Activated CD4-positive, alpha-beta memory T cell treated with anti-CD3 and anti-CD28 coated beads for 36 hours (primary cell): ENCODE results near the gene MGMT. TPM values are rescaled to one million over a fixed set of nuclear protein-coding genes. Genes with fewer than 3 reads are reported as not detected.

Experiments
- CTCF ChIA-PET: fragments of 350-600 bp; sonication (Branson Sonifier 250); formaldehyde crosslinking; loops from one replicate; lab custom pipeline; 2021; ENCODE audit warnings: antibody characterized with exemption, inconsistent platforms; lab: Charles Lee
- POLR2A ChIA-PET: fragments of 350-600 bp; sonication (Branson Sonifier 250); formaldehyde crosslinking; loops from one replicate; lab custom pipeline; 2021; ENCODE audit warnings: antibody characterized with exemption; lab: Charles Lee
- DNase-seq: peaks from one replicate; pipeline ENCODE4 v3.0.0-alpha.2; 2020
- H3K27ac Mint-ChIP-seq: one replicate; pipeline ENCODE4 v1.8.0; 2021; ENCODE audit warnings: mixed read lengths
- H3K27me3 Mint-ChIP-seq: one replicate; pipeline ENCODE4 v1.8.0; 2021; ENCODE audit warnings: mixed read lengths
- H3K36me3 Mint-ChIP-seq: one replicate; pipeline ENCODE4 v1.8.0; 2021; ENCODE audit warnings: mixed read lengths
- H3K4me1 Mint-ChIP-seq: one replicate; pipeline ENCODE4 v1.8.0; 2021; ENCODE audit warnings: low read depth, mixed read lengths
- H3K4me3 Mint-ChIP-seq: one replicate; pipeline ENCODE4 v1.8.0; 2021; ENCODE audit warnings: mild to moderate bottlenecking, mixed read lengths
- H3K9me3 Mint-ChIP-seq: one replicate; pipeline ENCODE4 v1.8.0; 2021; ENCODE audit warnings: mixed read lengths
- intact Hi-C: fragments of 100-400 bp; cut with micrococcal nuclease; formaldehyde crosslinking; loops from one replicate; pipeline ENCODE4 v1.15.1; 2023
- total RNA-seq, 2 experiments: library from RNA; stranded (reverse); gene quantifications; one replicate each; pipeline ENCODE4 v1.2.3, GENCODE V29; 2021

Gene MGMT
- total RNA-seq, 2 experiments from 2014 or later: 22.9 to 23.8 TPM

DNA sequence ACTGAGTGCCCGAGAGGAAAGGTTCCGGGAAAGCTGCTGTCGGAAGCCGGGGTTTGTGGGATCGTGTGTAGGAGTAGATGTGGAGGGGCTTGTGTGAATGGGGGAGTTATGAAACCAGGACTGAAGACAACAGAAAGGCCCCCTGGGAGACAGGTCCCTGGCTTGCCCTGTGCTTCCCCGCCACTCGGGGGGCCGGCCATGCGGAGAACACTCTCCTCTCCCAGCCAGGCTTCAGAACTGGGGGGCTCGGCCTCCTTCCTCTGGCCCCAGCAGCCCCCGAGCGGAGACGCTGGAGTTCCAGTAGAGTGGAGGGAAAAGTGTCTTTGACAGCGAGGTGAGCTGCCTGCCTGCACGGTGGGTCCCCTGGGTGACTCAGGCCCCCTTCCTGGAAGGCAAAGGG is 185.0 kb downstream of the MGMT start:
- peaks cover 21% of the 10 kb centered on the region for H3K36me3 Mint-ChIP-seq
- no peaks in the 10 kb centered on the region for H3K4me1 Mint-ChIP-seq
- no peaks in the 10 kb centered on the region for H3K27me3 Mint-ChIP-seq
- ChIA-PET POLR2A (no interaction called here), CTCF (no interaction called here)
- no peak overlapping the region for H3K4me3 Mint-ChIP-seq
- intact Hi-C loops: no loop called here
- no peaks in the 10 kb centered on the region for H3K9me3 Mint-ChIP-seq
- H3K27ac Mint-ChIP-seq: no peak overlapping the region
- no peak for DNase-seq

GRCh38 chr10:129652521-129653201 is 185.6 kb downstream of the MGMT start:
- intact Hi-C loops: no loop called here
- no peaks in the 10 kb centered on the region for H3K4me1 Mint-ChIP-seq
- ChIA-PET CTCF (no interaction called here), POLR2A (no interaction called here)
- no peak overlapping the region for H3K27ac Mint-ChIP-seq
- H3K4me3 Mint-ChIP-seq: no peak overlapping the region
- no peak for DNase-seq
- no peaks in the 10 kb centered on the region for H3K9me3 Mint-ChIP-seq
- H3K27me3 Mint-ChIP-seq: no peaks in the 10 kb centered on the region
- peaks cover 22% of the 10 kb centered on the region for H3K36me3 Mint-ChIP-seq

GRCh38 chr10:129653428-129653827 is 186.4 kb downstream of the MGMT start:
- DNase-seq: no peak
- peaks cover 25% of the 10 kb centered on the region for H3K36me3 Mint-ChIP-seq
- no peak overlapping the region for H3K4me3 Mint-ChIP-seq
- ChIA-PET CTCF (no interaction called here), POLR2A (no interaction called here)
- no peaks in the 10 kb centered on the region for H3K9me3 Mint-ChIP-seq
- no peak overlapping the region for H3K27ac Mint-ChIP-seq
- no peaks in the 10 kb centered on the region for H3K4me1 Mint-ChIP-seq
- intact Hi-C loops: no loop called here
- no peaks in the 10 kb centered on the region for H3K27me3 Mint-ChIP-seq

GRCh38 chr10:129653861-129654260 is 186.8 kb downstream of the MGMT start:
- Mint-ChIP-seq H3K9me3 (no peaks in the 10 kb centered on the region), H3K4me3 (no peak overlapping the region), H3K27ac (no peak overlapping the region), H3K36me3 (peaks cover 27% of the 10 kb centered on the region), H3K27me3 (no peaks in the 10 kb centered on the region), H3K4me1 (no peaks in the 10 kb centered on the region)
- intact Hi-C loops: no loop called here
- CTCF ChIA-PET: no interaction called here
- POLR2A ChIA-PET: no interaction called here
- no peak for DNase-seq

DNA sequence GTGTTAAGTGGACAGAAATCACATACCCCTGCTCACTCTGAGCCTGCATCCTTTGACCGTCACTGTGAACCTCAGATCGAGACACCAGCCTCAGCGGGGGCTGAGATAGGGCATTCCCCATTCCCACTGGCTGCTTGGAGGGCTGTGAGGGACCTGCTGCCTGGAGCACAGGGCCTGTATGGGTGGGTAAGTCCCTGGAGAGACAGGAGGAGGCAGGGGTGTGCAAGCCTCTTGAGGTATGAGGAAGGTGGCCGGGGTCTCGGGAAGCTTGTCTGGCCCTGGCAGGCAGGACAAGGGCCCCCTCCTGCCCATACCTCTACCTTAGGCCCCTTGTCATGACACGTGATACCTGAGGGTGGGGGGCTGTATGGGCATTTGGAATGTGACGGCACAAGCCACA is 187.4 kb downstream of the MGMT start:
- no peak overlapping the region for H3K27ac Mint-ChIP-seq
- H3K4me1 Mint-ChIP-seq: no peaks in the 10 kb centered on the region
- H3K9me3 Mint-ChIP-seq: peaks cover 2% of the 10 kb centered on the region
- no peak for DNase-seq
- intact Hi-C loops: no loop called here
- ChIA-PET CTCF (no interaction called here), POLR2A (no interaction called here)
- no peaks in the 10 kb centered on the region for H3K27me3 Mint-ChIP-seq
- no peak overlapping the region for H3K4me3 Mint-ChIP-seq
- H3K36me3 Mint-ChIP-seq: peaks cover 24% of the 10 kb centered on the region

GRCh38 chr10:129655007-129655678 is 188.1 kb downstream of the MGMT start:
- no peaks in the 10 kb centered on the region for H3K4me1 Mint-ChIP-seq
- POLR2A ChIA-PET: no interaction called here
- CTCF ChIA-PET: no interaction called here
- peaks cover 5% of the 10 kb centered on the region for H3K9me3 Mint-ChIP-seq
- H3K27me3 Mint-ChIP-seq: no peaks in the 10 kb centered on the region
- H3K27ac Mint-ChIP-seq: no peak overlapping the region
- H3K4me3 Mint-ChIP-seq: no peak overlapping the region
- H3K36me3 Mint-ChIP-seq: peaks cover 22% of the 10 kb centered on the region
- intact Hi-C loops: no loop called here
- no peak for DNase-seq

DNA sequence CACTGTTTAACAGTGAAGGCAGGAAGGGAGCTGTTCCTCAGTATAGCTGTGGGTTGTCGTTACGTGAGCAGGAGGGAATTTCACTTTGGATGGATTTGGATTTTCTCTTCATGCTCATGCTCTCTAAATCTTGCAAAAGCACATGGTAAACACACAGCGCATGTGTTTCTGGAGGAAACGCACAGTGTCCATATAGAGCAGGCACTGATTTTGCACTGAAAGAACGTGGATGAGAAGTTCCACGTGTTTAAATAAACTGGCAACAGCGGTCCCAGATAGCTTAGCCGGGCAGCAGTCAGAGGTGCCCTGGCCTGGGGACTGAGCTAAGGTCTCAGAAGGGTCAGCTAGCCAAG is 188.6 kb downstream of the MGMT start:
- H3K27ac Mint-ChIP-seq: no peak overlapping the region
- H3K36me3 Mint-ChIP-seq: peaks cover 19% of the 10 kb centered on the region
- no peak overlapping the region for H3K4me3 Mint-ChIP-seq
- H3K27me3 Mint-ChIP-seq: no peaks in the 10 kb centered on the region
- POLR2A ChIA-PET: no interaction called here
- no peak for DNase-seq
- intact Hi-C loops: no loop called here
- H3K4me1 Mint-ChIP-seq: no peaks in the 10 kb centered on the region
- CTCF ChIA-PET: no interaction called here
- peaks cover 5% of the 10 kb centered on the region for H3K9me3 Mint-ChIP-seq

DNA sequence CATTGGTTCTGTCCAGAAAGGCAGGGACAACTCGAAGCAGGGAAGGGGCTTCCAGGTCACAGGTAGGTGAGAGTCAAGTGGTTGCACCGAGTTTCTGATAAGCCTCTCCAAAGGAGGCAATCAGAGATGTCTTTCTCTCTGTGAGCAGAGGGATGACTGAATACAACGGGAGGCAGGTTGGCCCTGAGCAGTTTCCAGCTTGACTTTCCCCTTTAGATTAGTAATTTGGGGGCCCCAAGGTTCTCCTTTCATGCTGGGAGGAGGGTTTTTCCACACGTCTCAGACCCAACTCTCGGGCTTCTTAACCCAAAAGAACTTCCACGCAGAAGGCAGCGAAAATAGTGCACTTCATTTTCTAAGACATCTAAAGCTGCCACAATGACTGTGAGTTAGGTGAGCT is 189.6 kb downstream of the MGMT start:
- no peaks in the 10 kb centered on the region for H3K27me3 Mint-ChIP-seq
- ChIA-PET POLR2A (no interaction called here), CTCF (no interaction called here)
- H3K4me3 Mint-ChIP-seq: no peak overlapping the region
- H3K9me3 Mint-ChIP-seq: peaks cover 12% of the 10 kb centered on the region
- H3K4me1 Mint-ChIP-seq: no peaks in the 10 kb centered on the region
- no peak for DNase-seq
- H3K36me3 Mint-ChIP-seq: peaks cover 22% of the 10 kb centered on the region
- no peak overlapping the region for H3K27ac Mint-ChIP-seq
- intact Hi-C loops: no loop called here

- no peak for DNase-seq
- Mint-ChIP-seq H3K9me3 (peaks cover 19% of the 10 kb centered on the region), H3K27ac (no peak overlapping the region), H3K4me3 (no peak overlapping the region), H3K36me3 (peaks cover 26% of the 10 kb centered on the region), H3K4me1 (no peaks in the 10 kb centered on the region), H3K27me3 (no peaks in the 10 kb centered on the region)
- ChIA-PET POLR2A (no interaction called here), CTCF (no interaction called here)
- intact Hi-C loops: no loop called here
These were observed 190.4 kb downstream of the MGMT start for GRCh38 chr10:129657297-129658017.

DNA sequence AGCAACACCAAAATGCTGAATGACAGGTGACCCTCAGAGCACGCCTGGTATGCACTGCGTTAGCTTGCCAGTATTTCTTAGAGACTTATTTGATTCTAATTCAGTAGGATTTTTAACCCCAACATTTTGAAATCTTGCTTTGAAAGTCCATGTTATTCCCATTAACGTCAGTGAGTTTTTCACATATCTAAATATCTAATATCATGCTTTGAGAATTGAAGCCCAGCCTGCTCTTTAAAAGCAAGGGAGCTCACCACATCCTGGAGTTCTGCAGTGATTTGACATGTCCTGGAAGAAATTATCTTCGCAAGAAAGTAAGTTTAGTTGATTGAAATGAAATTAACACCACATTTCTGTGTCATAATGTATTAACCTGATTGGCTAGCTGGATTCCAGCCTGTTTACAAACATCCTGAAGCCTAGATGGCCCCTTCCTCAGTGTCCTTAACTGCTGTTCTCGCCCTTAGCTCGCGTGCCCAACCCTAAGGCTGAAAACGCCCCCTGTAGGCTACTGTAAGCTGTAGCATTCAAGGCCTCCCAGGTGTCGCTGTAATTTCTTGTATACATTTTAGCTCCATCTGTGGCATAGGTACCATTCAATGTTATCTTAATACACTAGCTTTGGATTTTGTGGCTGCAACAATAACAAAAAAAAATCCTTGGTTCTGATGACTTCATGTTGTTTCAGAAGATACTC is 191.5 kb downstream of the MGMT start:
- CTCF ChIA-PET: no interaction called here
- DNase-seq: no peak
- no peaks in the 10 kb centered on the region for H3K27me3 Mint-ChIP-seq
- no peak overlapping the region for H3K27ac Mint-ChIP-seq
- H3K4me3 Mint-ChIP-seq: no peak overlapping the region
- H3K36me3 Mint-ChIP-seq: peaks cover 33% of the 10 kb centered on the region
- POLR2A ChIA-PET: no interaction called here
- peaks cover 28% of the 10 kb centered on the region for H3K9me3 Mint-ChIP-seq
- no peaks in the 10 kb centered on the region for H3K4me1 Mint-ChIP-seq
- intact Hi-C loops: no loop called here

- no peak overlapping the region for H3K27ac Mint-ChIP-seq
- H3K36me3 Mint-ChIP-seq: peaks cover 39% of the 10 kb centered on the region
- H3K27me3 Mint-ChIP-seq: no peaks in the 10 kb centered on the region
- no peaks in the 10 kb centered on the region for H3K4me1 Mint-ChIP-seq
- no peak for DNase-seq
- CTCF ChIA-PET: no interaction called here
- intact Hi-C loops: no loop called here
- H3K4me3 Mint-ChIP-seq: no peak overlapping the region
- H3K9me3 Mint-ChIP-seq: peaks cover 38% of the 10 kb centered on the region
- POLR2A ChIA-PET: no interaction called here
These were observed 192.6 kb downstream of the MGMT start for GRCh38 chr10:129659508-129660268.

- Mint-ChIP-seq H3K4me3 (no peak overlapping the region), H3K36me3 (peaks cover 44% of the 10 kb centered on the region), H3K4me1 (no peaks in the 10 kb centered on the region), H3K9me3 (peaks cover 44% of the 10 kb centered on the region), H3K27me3 (no peaks in the 10 kb centered on the region), H3K27ac (no peak overlapping the region)
- ChIA-PET POLR2A (no interaction called here), CTCF (no interaction called here)
- intact Hi-C loops: no loop called here
- DNase-seq: no peak
These were observed 193.5 kb downstream of the MGMT start for GRCh38 chr10:129660569-129660968.
